Panc1 (cell line): ENCODE data around the gene ZNF792. TPM values are rescaled to one million over a fixed set of nuclear protein-coding genes. Genes with fewer than 3 reads are reported as not detected.

Experiments used
- ATAC-seq: fragments of 200-7000 bp; cut with Tn5 transposase; 2 replicates; pipeline ENCODE4 v1.9.1; 2020; ENCODE audit warnings: mild to moderate bottlenecking, moderate library complexity
- BruUV-seq: library from RNA; stranded (reverse); fragments of 400-500 nt; replicated peaks from 2 replicates; lab custom pipeline; 2021; lab: Mats Ljungman, UMichigan
- CTCF ChIA-PET: fragments of 300-600 bp; sonication (Branson Sonifier 250); formaldehyde crosslinking; loops from one replicate; lab custom pipeline; 2022; ENCODE audit warnings: antibody characterized with exemption; lab: Charles Lee
- POLR2A ChIA-PET: fragments of 300-600 bp; sonication (Branson Sonifier 250); formaldehyde crosslinking; loops from one replicate; lab custom pipeline; 2022; ENCODE audit warnings: antibody characterized with exemption; lab: Charles Lee
- DNase-seq: peaks from one replicate; pipeline ENCODE4 v3.0.0-alpha.2; 2010; ENCODE audit warnings: low read depth, low spot score
- H3K27ac ChIP-seq: 2 replicates; pipeline ENCODE4 v1.5.1; 2011; ENCODE audit warnings: mild to moderate bottlenecking, low read length, inconsistent platforms
- H3K27me3 ChIP-seq: fragments of 200-500 bp; sonication (Bioruptor generic); 2 replicates; pipeline ENCODE4 v1.6.0; 2014; ENCODE audit warnings: low read length, inconsistent platforms; ENCODE audit not compliant: control insufficient read depth, insufficient read depth
- H3K36me3 ChIP-seq: fragments of 200-500 bp; sonication (Bioruptor generic); 2 replicates; pipeline ENCODE4 v1.5.1; 2014; ENCODE audit warnings: inconsistent platforms, mild to moderate bottlenecking, low read length, moderate library complexity; ENCODE audit not compliant: control insufficient read depth, insufficient read depth
- H3K4me1 ChIP-seq: 2 replicates; pipeline ENCODE4 v1.5.1; 2011; ENCODE audit warnings: inconsistent platforms, mild to moderate bottlenecking, low read length, moderate library complexity; ENCODE audit not compliant: control insufficient read depth, insufficient read depth
- H3K4me3 ChIP-seq, 2 experiments: 2 replicates each; pipeline ENCODE4 v1.5.1; 2011 to 2012; ENCODE audit warnings: low read depth in 2 of 2, low read length in 2 of 2, mild to moderate bottlenecking in 2 of 2, inconsistent platforms in 1 of 2, moderate library complexity in 1 of 2
- H3K9me3 ChIP-seq: fragments of 200-500 bp; sonication (Bioruptor generic); 2 replicates; pipeline ENCODE4 v1.5.1; 2014; ENCODE audit warnings: low read depth, mild to moderate bottlenecking, inconsistent platforms, low read length, moderate library complexity; ENCODE audit not compliant: control insufficient read depth, insufficient read depth
- POLR2AphosphoS5 ChIP-seq: IDR thresholded peaks from 2 replicates; pipeline ENCODE4 v1.6.1; 2012; ENCODE audit warnings: mild to moderate bottlenecking, low read depth, low read length, moderate library complexity
- SIN3A ChIP-seq: IDR thresholded peaks from 2 replicates; pipeline ENCODE4 v1.6.1; 2012; ENCODE audit warnings: low read depth, mild to moderate bottlenecking, low read length, moderate library complexity, borderline replicate concordance; ENCODE audit not compliant: insufficient read depth
- TCF7L2 ChIP-seq: IDR thresholded peaks from 2 replicates; pipeline ENCODE4 v1.6.1; 2011; ENCODE audit warnings: mild to moderate bottlenecking, low read depth, low read length, inconsistent platforms
- in situ Hi-C: cut with HindIII; loops from 2 replicates; pipeline ENCODE4 v1.10.0; 2016; ENCODE audit warnings: low sequenced_read_pairs, low pct_unique_long_range_greater_than_20kb
- intact Hi-C: fragments of 100-400 bp; cut with micrococcal nuclease; formaldehyde crosslinking; loops from one replicate; pipeline ENCODE4 v1.10.0; 2022; ENCODE audit not compliant: unreplicated experiment
- total RNA-seq: library from RNA; stranded (reverse); gene quantifications from one replicate; pipeline ENCODE4 v1.2.1, GENCODE V29; 2021; ENCODE audit not compliant: unreplicated experiment
- TF ChIP-seq, protein P1 (sequence below), 2 experiments: IDR thresholded peaks; 2 replicates each; pipeline ENCODE4 v1.6.1; 2011 to 2012; ENCODE audit warnings: low read depth in 2 of 2, control low read depth in 1 of 2, low read length in 1 of 2, mild to moderate bottlenecking in 1 of 2, moderate library complexity in 1 of 2; ENCODE audit not compliant: insufficient read depth in 1 of 2
- TF ChIP-seq, protein P2 (sequence below): fragments of 450-650 bp; IDR thresholded peaks from 2 replicates; pipeline ENCODE4 v1.5.1; 2017; ENCODE audit warnings: mild to moderate bottlenecking

ZNF792 gene
- total RNA-seq, 1 experiment from 2014 or later: 1.8 TPM

DNA sequence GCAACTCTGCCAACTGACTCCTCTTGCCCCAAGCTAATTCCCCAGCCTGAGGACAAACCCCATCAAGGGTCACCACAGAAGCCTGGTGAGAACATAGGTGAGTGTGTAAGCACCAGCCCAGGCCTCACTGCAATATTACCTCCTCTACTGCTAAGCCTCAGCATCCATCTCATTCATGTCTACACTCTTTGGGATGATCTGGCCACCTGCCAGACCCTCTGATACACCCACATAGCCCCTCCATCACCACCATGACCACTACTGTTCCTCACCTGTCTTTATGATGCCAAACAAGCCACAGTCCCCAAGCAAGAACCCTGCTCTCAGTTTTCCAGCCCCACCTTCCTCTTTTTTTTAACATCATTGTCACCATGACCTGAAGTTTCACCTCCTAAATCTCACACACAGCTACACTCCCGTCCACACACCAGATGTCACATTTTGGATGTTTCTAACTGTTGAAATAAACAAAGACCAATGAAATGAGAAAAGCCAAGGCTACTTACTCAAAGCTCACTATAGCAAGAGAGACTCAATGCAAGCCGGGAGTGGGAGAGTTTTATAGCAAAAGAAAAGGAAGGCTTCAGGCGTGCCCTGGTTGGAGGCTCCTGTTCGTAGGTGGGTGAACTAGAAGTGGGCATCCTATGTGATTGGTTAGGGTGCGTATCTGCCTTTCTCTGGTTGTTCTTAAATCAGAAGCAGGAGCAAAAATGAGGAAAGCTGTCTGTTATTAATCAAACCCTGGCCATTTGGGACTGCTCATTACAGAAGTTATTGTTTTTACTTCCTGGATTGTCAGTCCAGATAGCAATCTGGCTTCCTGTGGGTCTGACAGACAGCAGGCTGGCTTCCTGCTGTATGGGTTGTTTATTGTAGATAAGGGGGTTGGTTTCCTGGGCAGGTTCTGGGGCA is 2.0 kb downstream of the ZNF792 start:
- DNase-seq (no peak), ATAC-seq (no peak)
- H3K4me1 ChIP-seq: 0 out of 2 replicates have a peak, but pooled peaks cover 10% of the 10 kb centered on the region
- BruUV-seq: no TSS peak
- POLR2A ChIA-PET: no interaction called here
- CTCF ChIA-PET: no interaction called here
- no peaks in the 10 kb centered on the region for H3K36me3 ChIP-seq
- no peak overlapping the region for H3K4me3 ChIP-seq
- H3K27ac ChIP-seq: no peak overlapping the region
- H3K27me3 ChIP-seq: no peaks in the 10 kb centered on the region
- in situ Hi-C loops (no loop called here), intact Hi-C loops (no loop called here)
- peaks cover 30% of the 10 kb centered on the region for H3K9me3 ChIP-seq
- TF ChIP-seq, protein P1, sequence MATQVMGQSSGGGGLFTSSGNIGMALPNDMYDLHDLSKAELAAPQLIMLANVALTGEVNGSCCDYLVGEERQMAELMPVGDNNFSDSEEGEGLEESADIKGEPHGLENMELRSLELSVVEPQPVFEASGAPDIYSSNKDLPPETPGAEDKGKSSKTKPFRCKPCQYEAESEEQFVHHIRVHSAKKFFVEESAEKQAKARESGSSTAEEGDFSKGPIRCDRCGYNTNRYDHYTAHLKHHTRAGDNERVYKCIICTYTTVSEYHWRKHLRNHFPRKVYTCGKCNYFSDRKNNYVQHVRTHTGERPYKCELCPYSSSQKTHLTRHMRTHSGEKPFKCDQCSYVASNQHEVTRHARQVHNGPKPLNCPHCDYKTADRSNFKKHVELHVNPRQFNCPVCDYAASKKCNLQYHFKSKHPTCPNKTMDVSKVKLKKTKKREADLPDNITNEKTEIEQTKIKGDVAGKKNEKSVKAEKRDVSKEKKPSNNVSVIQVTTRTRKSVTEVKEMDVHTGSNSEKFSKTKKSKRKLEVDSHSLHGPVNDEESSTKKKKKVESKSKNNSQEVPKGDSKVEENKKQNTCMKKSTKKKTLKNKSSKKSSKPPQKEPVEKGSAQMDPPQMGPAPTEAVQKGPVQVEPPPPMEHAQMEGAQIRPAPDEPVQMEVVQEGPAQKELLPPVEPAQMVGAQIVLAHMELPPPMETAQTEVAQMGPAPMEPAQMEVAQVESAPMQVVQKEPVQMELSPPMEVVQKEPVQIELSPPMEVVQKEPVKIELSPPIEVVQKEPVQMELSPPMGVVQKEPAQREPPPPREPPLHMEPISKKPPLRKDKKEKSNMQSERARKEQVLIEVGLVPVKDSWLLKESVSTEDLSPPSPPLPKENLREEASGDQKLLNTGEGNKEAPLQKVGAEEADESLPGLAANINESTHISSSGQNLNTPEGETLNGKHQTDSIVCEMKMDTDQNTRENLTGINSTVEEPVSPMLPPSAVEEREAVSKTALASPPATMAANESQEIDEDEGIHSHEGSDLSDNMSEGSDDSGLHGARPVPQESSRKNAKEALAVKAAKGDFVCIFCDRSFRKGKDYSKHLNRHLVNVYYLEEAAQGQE (IDR thresholded peaks at IDR 0.05; ENCODE audit: insufficient read depth in 1 of 2, low read depth in 2 of 2, low read length in 1 of 2): no peak
- no peak for TF ChIP-seq TCF7L2
- TF ChIP-seq, protein P2, sequence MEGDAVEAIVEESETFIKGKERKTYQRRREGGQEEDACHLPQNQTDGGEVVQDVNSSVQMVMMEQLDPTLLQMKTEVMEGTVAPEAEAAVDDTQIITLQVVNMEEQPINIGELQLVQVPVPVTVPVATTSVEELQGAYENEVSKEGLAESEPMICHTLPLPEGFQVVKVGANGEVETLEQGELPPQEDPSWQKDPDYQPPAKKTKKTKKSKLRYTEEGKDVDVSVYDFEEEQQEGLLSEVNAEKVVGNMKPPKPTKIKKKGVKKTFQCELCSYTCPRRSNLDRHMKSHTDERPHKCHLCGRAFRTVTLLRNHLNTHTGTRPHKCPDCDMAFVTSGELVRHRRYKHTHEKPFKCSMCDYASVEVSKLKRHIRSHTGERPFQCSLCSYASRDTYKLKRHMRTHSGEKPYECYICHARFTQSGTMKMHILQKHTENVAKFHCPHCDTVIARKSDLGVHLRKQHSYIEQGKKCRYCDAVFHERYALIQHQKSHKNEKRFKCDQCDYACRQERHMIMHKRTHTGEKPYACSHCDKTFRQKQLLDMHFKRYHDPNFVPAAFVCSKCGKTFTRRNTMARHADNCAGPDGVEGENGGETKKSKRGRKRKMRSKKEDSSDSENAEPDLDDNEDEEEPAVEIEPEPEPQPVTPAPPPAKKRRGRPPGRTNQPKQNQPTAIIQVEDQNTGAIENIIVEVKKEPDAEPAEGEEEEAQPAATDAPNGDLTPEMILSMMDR: no peak
- no peak for TF ChIP-seq SIN3A
- TF ChIP-seq POLR2AphosphoS5: no peak

DNA sequence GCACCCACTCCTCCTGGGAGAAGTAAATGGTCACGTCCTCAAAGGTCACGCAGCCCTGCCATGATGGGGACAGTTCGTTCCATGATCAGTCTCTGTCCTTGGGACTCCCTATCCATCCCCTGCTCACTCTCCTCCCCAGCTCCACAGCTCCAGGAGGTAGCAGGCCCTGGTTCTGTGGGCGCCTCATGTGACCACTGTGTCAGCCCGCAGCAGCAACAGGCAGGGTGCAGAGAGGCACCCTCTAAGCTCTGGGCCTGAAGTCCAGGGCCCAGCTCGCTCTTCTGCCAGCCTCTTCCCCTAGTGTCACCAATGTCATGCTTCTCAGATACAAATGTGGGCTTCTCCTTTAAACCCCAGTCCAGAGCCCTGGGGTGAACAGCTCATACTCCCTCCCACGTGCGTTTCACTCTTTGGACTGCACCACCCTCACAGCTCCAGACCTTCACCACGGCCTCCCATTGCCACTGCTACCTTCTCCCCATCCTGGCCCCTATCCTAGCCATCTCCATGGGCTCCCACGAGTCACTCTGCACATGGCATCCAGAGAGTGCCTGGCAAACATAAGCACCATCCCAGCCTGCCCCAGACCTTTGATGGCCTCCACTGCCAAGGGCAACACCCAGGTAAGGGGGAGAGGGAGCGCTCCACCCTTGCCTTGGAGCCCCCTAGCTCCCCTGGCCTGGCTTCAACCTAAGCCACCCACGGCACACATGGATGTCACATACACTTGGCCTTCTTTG is 2.9 kb downstream of the ZNF792 start:
- CTCF ChIA-PET: no interaction called here
- POLR2A ChIA-PET: no interaction called here
- Histone ChIP-seq H3K9me3 (peaks cover 35% of the 10 kb centered on the region), H3K27me3 (no peaks in the 10 kb centered on the region), H3K27ac (no peak overlapping the region), H3K4me1 (0 out of 2 replicates have a peak, but pooled peaks cover 10% of the 10 kb centered on the region), H3K36me3 (no peaks in the 10 kb centered on the region), H3K4me3 (no peak overlapping the region)
- BruUV-seq: no TSS peak
- DNase-seq: no peak
- in situ Hi-C loops: no loop called here
- TF ChIP-seq TCF7L2: no peak
- no peak for TF ChIP-seq POLR2AphosphoS5
- TF ChIP-seq SIN3A: no peak
- TF ChIP-seq, protein P2: no peak
- TF ChIP-seq, protein P1 (IDR thresholded peaks at IDR 0.05; ENCODE audit: insufficient read depth in 1 of 2, low read depth in 2 of 2, low read length in 1 of 2): no peak
- intact Hi-C loops: no loop called here
- no peak for ATAC-seq
